ENCODE measurements around the gene POLG.

The POLG gene

GRCh38 chr15:89363770-89364169 lies 29.1 kb upstream of the POLG start:
- no peak for DNase-seq
- TF ChIP-seq CTCF (IDR thresholded peaks at IDR 0.05): no peak
- H3K4me1 ChIP-seq: peaks cover 0 to 36% (median 20%) of the 10 kb centered on the region in 4 donors
- H3K27ac ChIP-seq: no peak overlapping the region
- no peaks in the 10 kb centered on the region for H3K36me3 ChIP-seq
- peaks cover 15 to 100% of the 10 kb centered on the region in 2 donors for H3K27me3 ChIP-seq
- intact Hi-C loops (cut with DNase I; ENCODE audit: low total_unique reads): no loop called here
- no peak overlapping the region for H3K4me3 ChIP-seq
- H3K9me3 ChIP-seq: no peaks in the 10 kb centered on the region

GRCh38 chr15:89363133-89363532 lies 28.5 kb upstream of the POLG start:
- Histone ChIP-seq H3K27ac (no peak overlapping the region), H3K36me3 (no peaks in the 10 kb centered on the region), H3K9me3 (no peaks in the 10 kb centered on the region), H3K27me3 (peaks cover 13 to 100% of the 10 kb centered on the region in 2 donors), H3K4me1 (peaks cover 0 to 40% (median 20%) of the 10 kb centered on the region in 4 donors), H3K4me3 (no peak overlapping the region)
- intact Hi-C loops (cut with DNase I; ENCODE audit: low total_unique reads): no loop called here
- no peak for TF ChIP-seq CTCF (IDR thresholded peaks at IDR 0.05)
- no peak for DNase-seq

- H3K27ac ChIP-seq: no peak overlapping the region
- H3K4me3 ChIP-seq: no peak overlapping the region
- intact Hi-C loops (cut with DNase I; ENCODE audit: low total_unique reads): no loop called here
Observed at GRCh38 chr15:89362203-89363101, 27.8 kb upstream of the POLG start.

GRCh38 chr15:89361451-89362202 lies 27.0 kb upstream of the POLG start:
- no peak for TF ChIP-seq CTCF (IDR thresholded peaks at IDR 0.05)
- peaks cover 0 to 29% (median 16%) of the 10 kb centered on the region in 4 donors for H3K4me1 ChIP-seq
- peak in 1 of 2 donors; percentile 33 for DNase-seq
- H3K9me3 ChIP-seq: no peaks in the 10 kb centered on the region
- H3K4me3 ChIP-seq: no peak overlapping the region
- H3K27me3 ChIP-seq: peaks cover 4 to 100% of the 10 kb centered on the region in 2 donors
- intact Hi-C loops (cut with DNase I; ENCODE audit: low total_unique reads): no loop called here
- no peak overlapping the region for H3K27ac ChIP-seq
- H3K36me3 ChIP-seq: no peaks in the 10 kb centered on the region

More at GRCh38 chr15:89362203-89363101, 27.8 kb upstream of the POLG start:
- no peak for TF ChIP-seq CTCF (IDR thresholded peaks at IDR 0.05)
- DNase-seq: no peak
- Histone ChIP-seq H3K4me1 (peaks cover 0 to 34% (median 18%) of the 10 kb centered on the region in 4 donors), H3K9me3 (no peaks in the 10 kb centered on the region), H3K27me3 (peaks cover 7 to 100% of the 10 kb centered on the region in 2 donors), H3K36me3 (no peaks in the 10 kb centered on the region)

- no peaks in the 10 kb centered on the region for H3K9me3 ChIP-seq
- no peak for DNase-seq
- H3K4me3 ChIP-seq: no peak overlapping the region
- intact Hi-C loops (cut with DNase I; ENCODE audit: low total_unique reads): no loop called here
- no peak for TF ChIP-seq CTCF (IDR thresholded peaks at IDR 0.05)
- peaks cover 4 to 100% of the 10 kb centered on the region in 2 donors for H3K27me3 ChIP-seq
- H3K4me1 ChIP-seq: peaks cover 0 to 29% (median 16%) of the 10 kb centered on the region in 4 donors
- H3K36me3 ChIP-seq: no peaks in the 10 kb centered on the region
- no peak overlapping the region for H3K27ac ChIP-seq
Observed at GRCh38 chr15:89360294-89360971, 25.8 kb upstream of the POLG start.

Measured in tibial artery (tissue), 4 donors.